Measurements from ENCODE around the gene PDE8A. TPM values are rescaled to one million over a fixed set of nuclear protein-coding genes. Genes with fewer than 3 reads are reported as not detected.
"Not testable (repeated sequence)": the region's sequence is repeated elsewhere in the genome, so short reads cannot be mapped to it uniquely, and the experiment has no call there.

The PDE8A gene
- total and polyA plus RNA-seq, 2 of the 13 experiments (the other 11 are each of a cell fraction or from before 2014, with no cell fraction given), result 26.3 to 48.5 TPM

DNA sequence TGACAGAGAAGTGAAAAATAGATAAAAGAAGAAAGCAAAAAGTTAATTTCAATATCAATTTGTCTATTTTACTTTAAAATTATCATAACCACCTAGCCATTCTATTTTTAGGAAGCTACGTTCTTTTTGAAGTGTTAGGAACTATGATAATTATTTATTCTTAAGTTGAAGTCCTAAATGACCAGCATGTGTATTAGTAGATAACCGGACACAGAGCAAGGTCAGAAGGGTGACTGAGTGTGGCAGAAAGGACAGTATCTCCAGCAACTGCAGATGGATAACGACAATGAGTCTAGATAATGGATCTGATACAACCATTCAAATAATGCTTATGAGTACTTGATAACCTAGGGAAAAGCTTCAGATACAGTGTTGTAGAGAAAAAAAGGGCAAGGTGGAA is 198.0 kb downstream of the PDE8A start:
- POLR2A ChIA-PET, result no interaction called here
- Histone ChIP-seq H3K4me2 (ENCODE audit: low read depth, low read length) (no peak overlapping the region), H3K9me3 (ENCODE audit: low read length) (no peaks in the 10 kb centered on the region), H3K27me3 (ENCODE audit: control insufficient read depth in 1 of 2, insufficient read depth in 2 of 2, low read length in 2 of 2) (0 out of 5 replicates have a peak, but pooled peaks cover 0 to 1% of the 10 kb centered on the region in 2 experiments), H3K27ac (ENCODE audit: extremely low read length, insufficient read depth, low read length) (no peak overlapping the region), H3K9ac (ENCODE audit: insufficient read depth, low read depth, low read length) (no peak overlapping the region), H3K4me1 (ENCODE audit: insufficient read depth, low read length) (peaks cover 17% of the 10 kb centered on the region), H4K20me1 (ENCODE audit: insufficient read depth, low read length) (no peaks in the 10 kb centered on the region), H3K4me3 (replicated peaks in 1 of 3; ENCODE audit: insufficient read depth in 1 of 3, low read depth in 2 of 3, low read length in 3 of 3) (no peak overlapping the region), H3K36me3 (replicated peaks in 1 of 2; ENCODE audit: control insufficient read depth in 1 of 2, insufficient read depth in 2 of 2, low read length in 2 of 2) (no peaks in the 10 kb centered on the region), H2AFZ (ENCODE audit: low read length) (no peak overlapping the region), H3K79me2 (ENCODE audit: insufficient read depth, low read length) (no peaks in the 10 kb centered on the region)
- no peak for DNase-seq (ENCODE audit: low spot score)
- CTCF ChIA-PET (ENCODE audit: low intra/inter-chr PET ratio, low total read pairs), result no interaction called here
- ATAC-seq, result no peak
- no peak for TF ChIP-seq ZNF562 (CRISPR knock-in tag; IDR thresholded peaks at IDR 0.05; ENCODE audit: borderline replicate concordance)
- no peak for TF ChIP-seq PAWR (CRISPR knock-in tag; IDR thresholded peaks at IDR 0.05; ENCODE audit: borderline replicate concordance)
- no peak for TF ChIP-seq KMT2B (CRISPR knock-in tag; IDR thresholded peaks at IDR 0.05)
- BruUV-seq (replicated peaks), result no TSS peak
- no peak for FAIRE-seq
- in situ Hi-C loops (cut with HindIII; ENCODE audit: extremely low pct_ligation_motif_present, low pct_unique_long_range_greater_than_20kb), result no loop called here
- WGBS (ENCODE audit: low lambda C conversion rate), result 25% methylated on average over 3 of the region's 3 CpGs
- intact Hi-C loops (cut with micrococcal nuclease; ENCODE audit: unreplicated experiment), result no loop called here

DNA sequence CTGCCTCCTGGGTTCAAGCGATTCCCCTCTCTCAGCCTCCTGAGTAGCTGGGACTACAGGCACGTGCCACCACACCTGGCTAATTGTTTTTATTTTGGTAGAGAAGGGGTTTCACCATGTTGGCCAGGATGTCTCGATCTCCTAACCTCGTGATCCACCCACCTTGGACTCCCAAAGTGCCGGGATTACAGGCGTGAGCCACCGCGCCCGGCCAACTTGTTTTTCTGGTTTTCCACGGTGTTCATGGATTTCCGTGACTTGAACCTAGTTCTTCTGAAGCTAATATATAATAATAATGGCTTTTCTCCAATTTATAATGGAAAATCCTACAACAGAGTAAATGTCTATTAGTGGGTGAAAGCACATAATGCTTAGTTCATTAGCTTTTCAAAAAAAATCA is 203.7 kb downstream of the PDE8A start:
- DNase-seq (ENCODE audit: low spot score); H3K9me3 ChIP-seq (ENCODE audit: low read length); H3K9ac ChIP-seq (ENCODE audit: insufficient read depth, low read depth, low read length); H3K4me1 ChIP-seq (ENCODE audit: insufficient read depth, low read length); H3K4me3 ChIP-seq (replicated peaks in 1 of 3; ENCODE audit: insufficient read depth in 1 of 3, low read depth in 2 of 3, low read length in 3 of 3); H3K27me3 ChIP-seq (ENCODE audit: control insufficient read depth in 1 of 2, insufficient read depth in 2 of 2, low read length in 2 of 2); H3K4me2 ChIP-seq (ENCODE audit: low read depth, low read length); POLR2A ChIA-PET; BruUV-seq (replicated peaks); ATAC-seq; in situ Hi-C loops (cut with HindIII; ENCODE audit: extremely low pct_ligation_motif_present, low pct_unique_long_range_greater_than_20kb); H3K27ac ChIP-seq (ENCODE audit: extremely low read length, insufficient read depth, low read length); CTCF ChIA-PET (ENCODE audit: low intra/inter-chr PET ratio, low total read pairs); FAIRE-seq; intact Hi-C loops (cut with micrococcal nuclease; ENCODE audit: unreplicated experiment); H4K20me1 ChIP-seq (ENCODE audit: insufficient read depth, low read length); H3K79me2 ChIP-seq (ENCODE audit: insufficient read depth, low read length); H3K36me3 ChIP-seq (replicated peaks in 1 of 2; ENCODE audit: control insufficient read depth in 1 of 2, insufficient read depth in 2 of 2, low read length in 2 of 2); H2AFZ ChIP-seq (ENCODE audit: low read length): not testable (repeated sequence)
- WGBS (ENCODE audit: low lambda C conversion rate), result 44% methylated on average over 11 of the region's 11 CpGs

DNA sequence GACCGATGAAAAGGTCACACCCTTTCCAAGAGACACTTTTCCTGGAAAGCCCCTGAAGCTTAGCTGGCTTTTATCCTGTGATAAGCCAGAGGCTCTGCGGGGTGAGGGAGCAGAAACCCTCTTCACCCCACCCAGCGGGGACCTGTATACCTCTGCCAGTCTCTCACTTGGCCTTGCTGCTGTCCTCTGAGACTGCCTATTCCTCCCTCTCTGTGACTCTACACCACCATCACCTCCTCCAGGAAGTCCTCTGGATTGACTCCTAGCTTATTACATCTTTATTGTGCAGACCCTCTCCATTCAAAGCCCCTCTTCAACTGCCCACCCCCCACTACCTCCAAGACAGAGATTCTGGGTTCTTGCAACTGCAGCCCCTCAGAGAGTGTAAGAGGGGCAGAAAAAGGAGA is 206.5 kb downstream of the PDE8A start:
- FAIRE-seq; ATAC-seq; BruUV-seq (replicated peaks); H3K9ac ChIP-seq (ENCODE audit: insufficient read depth, low read depth, low read length); CTCF ChIA-PET (ENCODE audit: low intra/inter-chr PET ratio, low total read pairs); POLR2A ChIA-PET; H3K79me2 ChIP-seq (ENCODE audit: insufficient read depth, low read length); in situ Hi-C loops (cut with HindIII; ENCODE audit: extremely low pct_ligation_motif_present, low pct_unique_long_range_greater_than_20kb); DNase-seq (ENCODE audit: low spot score); H3K4me2 ChIP-seq (ENCODE audit: low read depth, low read length); H3K27ac ChIP-seq (ENCODE audit: extremely low read length, insufficient read depth, low read length); H3K9me3 ChIP-seq (ENCODE audit: low read length); H3K4me1 ChIP-seq (ENCODE audit: insufficient read depth, low read length); intact Hi-C loops (cut with micrococcal nuclease; ENCODE audit: unreplicated experiment); H3K4me3 ChIP-seq (replicated peaks in 1 of 3; ENCODE audit: insufficient read depth in 1 of 3, low read depth in 2 of 3, low read length in 3 of 3); H4K20me1 ChIP-seq (ENCODE audit: insufficient read depth, low read length); H3K27me3 ChIP-seq (ENCODE audit: control insufficient read depth in 1 of 2, insufficient read depth in 2 of 2, low read length in 2 of 2); H3K36me3 ChIP-seq (replicated peaks in 1 of 2; ENCODE audit: control insufficient read depth in 1 of 2, insufficient read depth in 2 of 2, low read length in 2 of 2); H2AFZ ChIP-seq (ENCODE audit: low read length): not testable (repeated sequence)
- 17% methylated on average over 2 of the region's 3 CpGs for WGBS (ENCODE audit: low lambda C conversion rate)

Small RNA genes within 50 kb of the gene (small RNA-seq; reads per million reads assigned to genes)
- gene AC044860.2 (ENCODE audit: insufficient read depth in 2 of 3, insufficient read length in 3 of 3, low read depth in 2 of 3, low replicate concordance in 1 of 3), result 0 reads per million in 3 experiments
- gene RNU6-339P (ENCODE audit: insufficient read depth in 2 of 3, insufficient read length in 3 of 3, low read depth in 2 of 3, low replicate concordance in 1 of 3), result 0 reads per million in 3 experiments
- gene RNU6-796P (ENCODE audit: insufficient read depth in 2 of 3, insufficient read length in 3 of 3, low read depth in 2 of 3, low replicate concordance in 1 of 3), result 0 reads per million in 3 experiments

Other genes starting within 250 kb of the PDE8A start
- 8.2 and 8.6 TPM in 2 replicates for gene ZNF592, start 233.3 kb upstream of the PDE8A start, total RNA-seq (2016; rRNA removed; fragmentation: Illumina TruSeq; extraction: Trizol)
- 9.8 and 11.1 TPM in 2 replicates for gene ZNF592, start 233.3 kb upstream of the PDE8A start, polyA plus RNA-seq (2011; rRNA removed)
- gene ALPK3, start 164.5 kb upstream of the PDE8A start, total RNA-seq (2016; rRNA removed; fragmentation: Illumina TruSeq; extraction: Trizol), result 0.03 and 0.04 TPM in 2 replicates
- 0.10 and 0.42 TPM in 2 replicates for gene ALPK3, start 164.5 kb upstream of the PDE8A start, polyA plus RNA-seq (2011; rRNA removed)
- 0.31 and 0.39 TPM in 2 replicates for gene SLC28A1, start 97.2 kb upstream of the PDE8A start, total RNA-seq (2016; rRNA removed; fragmentation: Illumina TruSeq; extraction: Trizol)
- gene SLC28A1, start 97.2 kb upstream of the PDE8A start, polyA plus RNA-seq (2011; rRNA removed), result 5.8 and 8.6 TPM in 2 replicates